ENCODE measurements around the gene SDF2L1. TPM values are rescaled to one million over a fixed set of nuclear protein-coding genes. Genes with fewer than 3 reads are reported as not detected.
"Not testable (repeated sequence)": the region's sequence is repeated elsewhere in the genome, so short reads cannot be mapped to it uniquely, and the experiment has no call there.

Gene SDF2L1
- total RNA-seq, 2 experiments from 2014 or later = 38.6 to 41.3 TPM

DNA sequence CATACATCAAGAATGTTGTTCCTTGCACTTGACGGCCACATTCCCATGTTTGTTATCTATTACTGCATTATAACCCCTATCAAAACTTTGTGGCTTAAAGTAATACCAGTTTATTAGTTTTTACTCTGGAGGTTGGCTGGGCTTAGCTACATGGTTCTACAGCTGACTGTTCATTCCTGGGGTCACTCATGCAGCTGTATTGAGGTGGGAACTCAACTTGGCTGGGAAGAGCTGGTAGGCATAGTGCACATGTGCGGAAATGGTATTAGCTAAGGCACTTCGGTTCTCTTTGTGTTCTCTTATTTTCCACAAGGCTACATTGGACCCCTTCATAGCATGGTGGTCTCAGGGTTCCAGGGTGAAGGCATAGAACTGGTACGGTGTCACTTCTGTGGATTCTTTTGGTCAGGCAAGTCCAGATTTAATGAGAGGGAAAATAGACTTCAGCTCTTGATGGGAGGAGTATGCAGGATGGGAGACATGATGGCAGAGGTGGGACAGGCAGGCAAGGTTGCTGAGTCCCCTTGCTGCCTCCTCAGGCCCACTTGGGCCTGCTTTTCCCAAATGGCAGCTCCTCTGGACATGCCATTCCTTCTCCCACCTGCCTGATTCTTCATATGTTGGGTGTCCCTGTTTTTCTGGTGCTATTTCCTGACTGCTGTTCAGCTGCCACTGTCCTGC is 28.4 kb upstream of the SDF2L1 start:
- POLR2A ChIA-PET = interaction anchor here (1.6 to 1.9 kb wide), 2 partner anchors 11 to 38 kb away, joined by 3 to 5 read pairs; no protein-coding TSS in a partner anchor
- CTCF ChIA-PET = interaction anchor here (0.7 to 1.7 kb wide), 6 partner anchors 10 to 33 kb away, joined by 3 to 8 read pairs (median 3); no protein-coding TSS in a partner anchor
- ATAC-seq (no peak), DNase-seq (no peak)
- H3K27me3 Mint-ChIP-seq = no peaks in the 10 kb centered on the region
- H3K27ac Mint-ChIP-seq = no peak overlapping the region
- peaks cover 12% of the 10 kb centered on the region for H3K4me1 Mint-ChIP-seq (ENCODE audit: low read depth)
- H3K9me3 Mint-ChIP-seq = no peaks in the 10 kb centered on the region
- no peak overlapping the region for H3K4me3 Mint-ChIP-seq
- TF ChIP-seq, protein P1, sequence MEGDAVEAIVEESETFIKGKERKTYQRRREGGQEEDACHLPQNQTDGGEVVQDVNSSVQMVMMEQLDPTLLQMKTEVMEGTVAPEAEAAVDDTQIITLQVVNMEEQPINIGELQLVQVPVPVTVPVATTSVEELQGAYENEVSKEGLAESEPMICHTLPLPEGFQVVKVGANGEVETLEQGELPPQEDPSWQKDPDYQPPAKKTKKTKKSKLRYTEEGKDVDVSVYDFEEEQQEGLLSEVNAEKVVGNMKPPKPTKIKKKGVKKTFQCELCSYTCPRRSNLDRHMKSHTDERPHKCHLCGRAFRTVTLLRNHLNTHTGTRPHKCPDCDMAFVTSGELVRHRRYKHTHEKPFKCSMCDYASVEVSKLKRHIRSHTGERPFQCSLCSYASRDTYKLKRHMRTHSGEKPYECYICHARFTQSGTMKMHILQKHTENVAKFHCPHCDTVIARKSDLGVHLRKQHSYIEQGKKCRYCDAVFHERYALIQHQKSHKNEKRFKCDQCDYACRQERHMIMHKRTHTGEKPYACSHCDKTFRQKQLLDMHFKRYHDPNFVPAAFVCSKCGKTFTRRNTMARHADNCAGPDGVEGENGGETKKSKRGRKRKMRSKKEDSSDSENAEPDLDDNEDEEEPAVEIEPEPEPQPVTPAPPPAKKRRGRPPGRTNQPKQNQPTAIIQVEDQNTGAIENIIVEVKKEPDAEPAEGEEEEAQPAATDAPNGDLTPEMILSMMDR (IDR thresholded peaks at IDR 0.05) = no peak
- peaks cover 23% of the 10 kb centered on the region for H3K36me3 Mint-ChIP-seq (ENCODE audit: low read depth)
- intact Hi-C loops (cut with micrococcal nuclease) = no loop called here

DNA sequence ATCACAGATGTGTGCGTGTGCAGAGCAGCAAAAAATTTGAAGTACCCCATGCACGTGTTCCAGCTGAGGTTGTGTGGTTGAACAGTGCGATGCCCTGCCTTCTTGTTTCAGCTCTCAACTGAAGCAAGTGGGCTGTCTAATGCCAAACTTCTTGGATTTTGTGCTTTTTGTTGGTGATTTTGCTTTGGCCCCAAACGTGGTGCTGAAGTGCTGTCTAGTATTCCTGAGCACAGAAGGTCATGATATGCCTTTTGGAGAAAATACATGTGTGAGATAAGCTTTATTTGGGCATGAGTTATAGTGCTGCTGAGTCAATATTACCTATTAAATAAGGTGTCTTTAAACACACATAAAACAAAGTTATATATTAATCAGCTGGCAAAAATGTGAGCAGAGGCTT is 26.4 kb upstream of the SDF2L1 start:
- no peaks in the 10 kb centered on the region for H3K27me3 Mint-ChIP-seq
- POLR2A ChIA-PET = interaction anchor here (1.1 to 1.6 kb wide), 2 partner anchors 9 to 11 kb away, joined by 4 to 6 read pairs; no protein-coding TSS in a partner anchor
- CTCF ChIA-PET = interaction anchor here (0.9 to 3.1 kb wide), 4 partner anchors 13 to 337 kb away, joined by 3 to 12 read pairs (median 6); partner anchors contain the start of genes PPM1F and SDF2L1
- no peak for DNase-seq
- H3K9me3 Mint-ChIP-seq = no peaks in the 10 kb centered on the region
- ATAC-seq = no peak
- H3K36me3 Mint-ChIP-seq (ENCODE audit: low read depth) = peaks cover 26% of the 10 kb centered on the region
- intact Hi-C loops (cut with micrococcal nuclease) = no loop called here
- no peak overlapping the region for H3K4me3 Mint-ChIP-seq
- peak overlapping the region; percentile 3 for H3K27ac Mint-ChIP-seq
- TF ChIP-seq, protein P1 (IDR thresholded peaks at IDR 0.05) = no peak
- peaks cover 11% of the 10 kb centered on the region for H3K4me1 Mint-ChIP-seq (ENCODE audit: low read depth)

DNA sequence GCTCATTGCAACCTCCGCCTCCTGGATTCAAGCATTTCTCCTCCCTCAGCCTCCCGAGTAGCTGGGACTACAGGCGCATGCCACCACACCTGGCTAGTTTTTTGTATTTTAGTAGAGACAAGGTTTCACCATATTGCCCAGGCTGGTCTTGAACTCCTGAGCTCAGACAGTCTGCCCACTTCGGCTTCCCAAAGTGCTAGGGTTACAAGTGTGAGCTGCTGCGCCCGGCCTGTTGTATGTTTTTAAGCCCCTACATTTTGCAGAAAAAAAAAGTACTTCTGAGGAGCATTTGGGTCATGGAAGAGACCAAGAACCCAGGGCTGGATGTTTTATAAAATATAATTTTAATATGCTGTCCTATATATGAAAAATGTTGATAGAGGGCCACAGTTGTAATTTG is 24.8 kb upstream of the SDF2L1 start:
- Mint-ChIP-seq H3K36me3 (ENCODE audit: low read depth) (peaks cover 18% of the 10 kb centered on the region), H3K27ac (peak overlapping the region; percentile 35), H3K4me1 (ENCODE audit: low read depth) (peaks cover 10% of the 10 kb centered on the region)
- H3K4me3 Mint-ChIP-seq; DNase-seq; H3K9me3 Mint-ChIP-seq; intact Hi-C loops (cut with micrococcal nuclease); H3K27me3 Mint-ChIP-seq; ATAC-seq: not testable (repeated sequence)
- ChIA-PET CTCF (interaction anchor here (1.0 to 3.1 kb wide), 5 partner anchors 12 to 30 kb away, joined by 3 to 12 read pairs (median 3); no protein-coding TSS in a partner anchor), POLR2A (interaction anchor here (0.7 to 4.0 kb wide), 3 partner anchors 11 to 70 kb away, joined by 3 to 17 read pairs (median 3); partner anchors contain the start of gene YDJC)

DNA sequence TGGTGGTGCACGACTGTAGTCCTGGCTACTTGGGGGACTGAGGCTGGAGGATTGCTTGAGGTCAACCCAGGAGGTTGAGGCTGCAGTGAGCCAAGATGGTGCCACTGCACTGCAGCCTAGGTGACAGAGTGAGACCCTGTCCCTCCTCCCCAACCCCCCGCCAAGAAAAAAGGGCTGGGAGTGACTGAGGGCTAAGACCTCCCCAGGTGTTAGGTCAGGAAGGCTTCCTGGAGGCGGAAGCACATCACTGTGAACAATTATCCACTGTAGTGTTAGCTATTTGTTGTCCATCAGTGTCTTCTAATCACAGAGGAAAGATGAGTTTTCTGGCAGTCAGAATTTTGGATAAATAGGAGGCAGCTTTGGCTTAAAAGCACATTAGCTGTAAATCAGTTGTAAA is 21.1 kb upstream of the SDF2L1 start:
- peaks cover 9% of the 10 kb centered on the region for H3K36me3 Mint-ChIP-seq (ENCODE audit: low read depth)
- ATAC-seq = no peak
- H3K9me3 Mint-ChIP-seq = no peaks in the 10 kb centered on the region
- DNase-seq = no peak
- H3K27me3 Mint-ChIP-seq = no peaks in the 10 kb centered on the region
- H3K27ac Mint-ChIP-seq = peak overlapping the region; percentile 42
- intact Hi-C loops (cut with micrococcal nuclease) = no loop called here
- H3K4me3 Mint-ChIP-seq = no peak overlapping the region
- H3K4me1 Mint-ChIP-seq (ENCODE audit: low read depth) = peaks cover 12% of the 10 kb centered on the region
- TF ChIP-seq, protein P1 (IDR thresholded peaks at IDR 0.05) = no peak
- ChIA-PET POLR2A (interaction anchor here (0.7 to 1.4 kb wide), 2 partner anchors 10 to 21 kb away, joined by 3 to 4 read pairs; partner anchors contain the start of gene SDF2L1), CTCF (interaction anchor here (1.5 to 6.3 kb wide), 3 partner anchors 8 to 21 kb away, joined by 4 to 29 read pairs (median 13); partner anchors contain the start of gene SDF2L1)

DNA sequence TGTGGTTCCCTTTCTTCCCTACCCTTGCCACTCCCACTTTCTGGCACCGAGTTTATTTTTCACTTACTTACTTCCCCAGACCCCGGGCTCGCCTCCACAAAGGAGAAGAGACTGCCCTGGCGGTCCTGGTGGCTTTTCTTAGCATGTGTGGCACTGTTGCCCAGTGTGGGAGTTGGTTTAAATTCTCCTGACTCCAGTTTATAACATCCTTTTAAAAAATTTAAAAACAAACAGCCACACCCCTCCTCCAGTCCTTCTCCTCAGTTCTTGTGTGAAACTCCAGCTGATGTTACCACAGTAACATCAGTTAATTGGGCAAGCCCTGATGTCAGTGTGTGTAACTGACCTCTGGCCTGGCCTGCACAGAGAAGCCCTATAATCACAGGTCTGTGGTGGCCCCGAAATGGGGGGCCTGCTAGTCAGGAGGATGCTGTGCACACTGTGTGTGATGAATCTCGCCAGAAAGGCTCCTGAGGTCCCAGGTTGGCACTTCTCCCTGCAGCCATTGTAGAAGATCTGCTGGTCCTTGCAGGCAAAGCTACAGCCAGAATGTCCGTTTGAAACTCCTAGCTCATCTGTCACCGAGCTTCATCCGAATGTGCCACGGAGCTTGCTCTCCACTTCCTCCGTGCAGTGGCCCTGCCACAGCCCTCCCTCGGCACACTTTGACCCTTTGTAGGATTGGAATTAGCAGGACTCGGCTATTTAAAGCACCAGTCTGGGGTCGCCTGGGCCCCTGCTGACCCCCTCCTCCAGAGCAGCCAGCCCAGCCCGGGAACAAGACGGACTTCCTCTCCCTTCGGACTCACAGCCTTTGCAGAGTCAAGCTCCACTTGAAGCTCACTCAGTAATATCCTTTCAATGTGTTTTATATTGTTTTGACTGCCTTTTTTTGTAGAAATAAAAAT is 19.8 kb upstream of the SDF2L1 start:
- Mint-ChIP-seq H3K36me3 (ENCODE audit: low read depth) (peaks cover 17% of the 10 kb centered on the region), H3K4me3 (no peak overlapping the region), H3K9me3 (no peaks in the 10 kb centered on the region), H3K4me1 (ENCODE audit: low read depth) (peaks cover 19% of the 10 kb centered on the region), H3K27ac (peak overlapping the region; percentile 24), H3K27me3 (no peaks in the 10 kb centered on the region)
- TF ChIP-seq, protein P1 (IDR thresholded peaks at IDR 0.05) = no peak
- DNase-seq = no peak
- ChIA-PET CTCF (interaction anchor here (1.5 to 6.5 kb wide), 4 partner anchors 8 to 24 kb away, joined by 4 to 37 read pairs (median 18); partner anchors contain the start of gene SDF2L1), POLR2A (interaction anchor here (0.7 to 2.2 kb wide), 2 partner anchors 20 to 29 kb away, joined by 5 to 11 read pairs; partner anchors contain the start of gene SDF2L1)
- intact Hi-C loops (cut with micrococcal nuclease) = no loop called here
- ATAC-seq = no peak

All from activated CD8-positive, alpha-beta T cell treated with anti-CD3 and anti-CD28 coated beads for 36 hours (primary cell).